Esophagus squamous epithelium (tissue), 4 donors: ENCODE results near the gene LIN7B.

Experiments
- CTCF ChIP-seq, 6 experiments: fragments of 450-650 bp in 4 of 6; fragments of 200-600 bp in 2 of 6; sonication (generic) in 2 of 6; IDR thresholded peaks; one replicate each; pipeline ENCODE4 v1.5.1; 2016 to 2019; ENCODE audit warnings: antibody characterized with exemption in 6 of 6, mild to moderate bottlenecking in 4 of 6, moderate library complexity in 4 of 6
- POLR2A ChIP-seq, 4 donors: fragments of 450-650 bp; IDR thresholded peaks; one replicate each; pipeline ENCODE4 v1.6.1; 2017; ENCODE audit warnings: antibody characterized with exemption in 4 of 4, mild to moderate bottlenecking in 4 of 4, moderate library complexity in 3 of 4

DNA sequence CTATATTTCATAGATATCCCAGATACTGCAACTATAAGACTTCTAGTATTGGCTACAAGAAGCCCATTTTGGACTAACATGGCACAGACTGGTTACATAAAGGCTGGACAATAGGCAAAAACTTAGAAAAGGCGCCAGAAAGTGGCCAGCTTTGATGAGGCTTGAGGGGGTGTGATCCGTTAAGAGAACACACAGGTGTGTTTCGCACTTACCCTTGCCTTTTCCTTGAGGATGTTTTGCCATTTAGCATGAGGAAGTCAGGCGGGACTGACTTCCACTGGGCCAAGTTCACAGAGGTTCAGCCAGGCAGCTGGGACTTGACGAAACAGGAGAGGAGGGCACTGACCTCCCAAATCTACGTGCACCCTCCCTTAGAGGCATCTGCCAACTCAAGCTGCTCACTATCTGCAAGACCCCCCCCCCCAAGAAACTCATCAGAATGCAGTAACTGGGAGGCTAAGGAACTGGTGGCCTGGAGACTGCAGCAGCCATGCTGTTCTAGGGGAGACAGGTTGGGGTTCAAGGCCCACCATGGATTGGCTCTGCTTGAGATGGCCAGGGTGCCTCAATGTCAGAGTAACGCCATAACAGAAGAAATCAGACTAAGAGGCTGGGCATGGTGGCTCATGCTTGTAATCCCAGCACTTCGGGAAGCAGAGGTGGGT, 4.5 kb upstream of the LIN7B start:
- TF ChIP-seq POLR2A (IDR thresholded peaks at IDR 0.05) = no peak
- TF ChIP-seq CTCF (IDR thresholded peaks at IDR 0.05) = no peak
